Muscle of back (tissue), 11 donors: ENCODE results near the gene ANO10. TPM values are rescaled to one million over a fixed set of nuclear protein-coding genes. Genes with fewer than 3 reads are reported as not detected.
A peak's percentile ranks its signal among the peaks of the same experiment; 100 is the strongest.

Source experiments
- DNase-seq, 3 donors: peaks; one replicate each; pipeline versions ENCODE4 v3.0.0 to v3.0.0-alpha.2; 2013
- polyA plus RNA-seq, 10 donors: library from polyadenylated mRNA; unstranded; fragments of 120-200 nt; gene quantifications; one replicate each; pipeline ENCODE4 v1.2.1, GENCODE V29; 2013; ENCODE audit not compliant: insufficient read length in 10 of 10

The ANO10 gene
- polyA plus RNA-seq, 10 donors: 15.1 to 22.1 (median 17.9) TPM

GRCh38 chr3:43423639-43424038 lies 198.2 kb downstream of the ANO10 start:
- DNase-seq: no peak

DNA sequence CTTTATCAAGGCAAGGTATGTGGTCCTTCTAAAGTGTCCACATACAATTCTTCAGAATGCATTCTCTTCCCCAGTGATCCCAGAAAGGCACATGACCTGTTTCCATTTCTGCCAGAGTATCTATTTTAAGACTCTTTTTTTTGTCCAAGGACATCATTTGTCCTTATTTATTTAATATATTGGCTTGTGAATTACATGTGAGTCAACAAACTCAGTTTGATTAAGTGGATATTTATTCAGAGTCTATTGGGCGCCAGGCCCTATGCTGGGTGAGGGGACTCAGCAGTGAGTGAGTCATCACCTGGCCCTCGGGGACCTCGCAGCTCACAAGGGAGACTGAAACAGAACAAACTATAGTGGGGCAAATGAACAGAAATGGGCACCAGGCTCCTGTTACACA lies 198.7 kb downstream of the ANO10 start:
- no peak for DNase-seq

GRCh38 chr3:43418601-43419272 lies 203.1 kb downstream of the ANO10 start:
- peak in 1 of 3 donors; percentile 34 for DNase-seq

DNA sequence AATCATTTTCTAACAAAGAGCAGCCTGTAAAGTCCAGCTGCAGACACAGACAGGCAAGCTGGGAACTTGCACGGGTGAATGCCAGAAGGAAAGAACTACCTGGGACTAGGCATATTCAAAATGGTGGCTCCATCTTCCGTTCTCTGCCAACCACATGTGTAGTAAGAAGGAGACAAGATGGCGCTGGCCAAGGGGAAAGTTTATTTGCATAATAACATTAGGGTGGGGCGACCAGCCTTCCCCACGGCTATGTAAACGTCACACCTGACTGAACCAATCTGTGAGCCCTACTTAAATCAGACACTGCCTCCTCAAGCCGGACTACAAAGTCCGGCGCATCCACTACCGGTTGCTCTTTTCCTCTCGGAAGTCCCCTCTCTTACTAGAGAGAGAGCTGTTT lies 204.7 kb downstream of the ANO10 start:
- no peak for DNase-seq

GRCh38 chr3:43415088-43415487 lies 206.7 kb downstream of the ANO10 start:
- DNase-seq: no peak

- DNase-seq: no peak
Observed at GRCh38 chr3:43413676-43414368, 208.0 kb downstream of the ANO10 start.

DNA sequence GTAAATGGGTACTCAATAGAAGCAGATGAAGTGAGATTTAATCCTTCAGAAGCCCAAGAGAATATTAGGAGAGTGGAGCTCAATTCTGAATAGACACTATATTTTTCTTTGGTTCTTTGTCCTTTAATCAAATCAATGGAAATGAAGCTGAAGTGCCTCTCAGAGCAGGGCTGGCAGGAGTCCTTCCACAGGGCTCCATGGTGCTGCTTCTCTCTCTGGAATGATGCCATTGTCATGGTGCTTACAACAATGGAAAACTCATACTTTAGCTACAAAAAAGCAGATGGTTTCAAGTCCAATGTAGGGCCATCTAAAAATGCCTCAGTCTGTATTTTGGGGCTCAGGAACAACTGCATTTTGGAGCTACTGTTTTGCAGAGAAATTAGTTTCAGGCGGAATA lies 210.4 kb downstream of the ANO10 start:
- DNase-seq: no peak

DNA sequence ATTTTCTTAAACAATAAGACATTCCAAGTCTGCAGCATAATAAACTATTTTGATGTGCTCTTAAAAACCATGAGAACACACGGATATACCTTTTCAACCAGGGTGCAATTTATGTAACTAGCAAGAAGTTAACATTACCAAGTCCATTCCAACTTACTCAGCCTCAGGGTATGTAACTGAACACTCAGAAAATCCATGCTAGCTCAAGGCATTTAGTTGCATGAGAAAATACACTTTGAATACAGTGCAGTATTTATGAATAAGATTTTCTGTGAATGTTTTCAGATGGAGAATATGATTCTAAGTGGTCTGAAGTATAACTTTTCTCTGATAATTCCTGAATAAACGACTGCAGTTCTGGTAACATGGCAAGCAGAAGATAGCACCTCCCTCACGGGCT lies 211.2 kb downstream of the ANO10 start:
- DNase-seq: no peak

- DNase-seq: no peak
Observed at GRCh38 chr3:43409506-43409905, 212.3 kb downstream of the ANO10 start.

DNA sequence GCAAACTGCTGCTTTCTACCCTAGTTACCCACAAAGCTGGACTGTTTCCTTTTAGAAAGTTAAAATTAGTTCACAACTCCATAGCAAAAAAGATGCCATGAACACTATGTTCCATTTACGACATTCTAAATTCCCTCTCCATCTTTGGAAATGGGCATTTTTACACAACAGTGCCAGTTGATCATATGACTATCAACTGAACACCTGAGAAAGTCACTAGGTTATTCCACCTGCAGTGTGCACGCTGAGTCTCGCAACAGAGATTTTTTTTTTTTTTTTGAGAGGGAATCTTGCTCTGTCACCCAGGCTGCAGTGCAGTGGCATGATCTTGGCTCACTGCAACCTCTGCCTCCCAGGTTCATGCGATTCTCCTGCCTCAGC lies 215.2 kb downstream of the ANO10 start:
- DNase-seq: no peak

DNA sequence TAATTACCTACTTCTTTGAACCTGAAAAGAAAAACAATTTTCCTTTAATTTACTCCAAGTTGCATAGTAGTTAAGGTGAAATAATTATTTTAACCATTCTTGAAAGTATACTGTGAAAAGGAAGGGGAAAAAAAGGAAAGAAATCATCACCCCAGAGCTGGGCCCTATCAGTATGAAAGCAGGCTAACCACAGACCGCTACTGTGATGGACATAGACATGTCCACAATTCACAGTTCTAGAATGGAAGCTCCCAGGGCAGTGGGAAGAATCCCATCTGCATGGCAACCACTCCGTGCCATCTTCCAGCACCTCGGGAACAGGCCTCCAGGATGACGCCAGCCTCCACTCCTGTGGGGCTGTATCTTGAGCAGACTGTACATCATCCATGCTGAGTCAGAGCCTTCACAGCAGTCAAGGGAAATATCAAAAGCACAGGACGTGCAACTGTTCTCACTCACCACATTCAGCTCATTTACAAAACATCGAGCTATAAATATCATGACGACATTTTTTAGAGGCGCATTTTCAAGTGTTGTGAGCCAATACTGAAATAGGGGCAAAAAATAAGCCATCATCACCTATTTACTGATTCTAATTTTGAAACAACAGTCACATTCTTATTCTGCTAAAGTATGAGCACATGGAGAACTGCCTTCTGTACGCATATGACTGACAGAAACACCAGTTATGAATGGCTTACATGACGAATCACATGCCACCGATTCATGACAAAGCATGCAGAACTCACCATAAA lies 215.7 kb downstream of the ANO10 start:
- peak in 1 of 3 donors; percentile 50 for DNase-seq

DNA sequence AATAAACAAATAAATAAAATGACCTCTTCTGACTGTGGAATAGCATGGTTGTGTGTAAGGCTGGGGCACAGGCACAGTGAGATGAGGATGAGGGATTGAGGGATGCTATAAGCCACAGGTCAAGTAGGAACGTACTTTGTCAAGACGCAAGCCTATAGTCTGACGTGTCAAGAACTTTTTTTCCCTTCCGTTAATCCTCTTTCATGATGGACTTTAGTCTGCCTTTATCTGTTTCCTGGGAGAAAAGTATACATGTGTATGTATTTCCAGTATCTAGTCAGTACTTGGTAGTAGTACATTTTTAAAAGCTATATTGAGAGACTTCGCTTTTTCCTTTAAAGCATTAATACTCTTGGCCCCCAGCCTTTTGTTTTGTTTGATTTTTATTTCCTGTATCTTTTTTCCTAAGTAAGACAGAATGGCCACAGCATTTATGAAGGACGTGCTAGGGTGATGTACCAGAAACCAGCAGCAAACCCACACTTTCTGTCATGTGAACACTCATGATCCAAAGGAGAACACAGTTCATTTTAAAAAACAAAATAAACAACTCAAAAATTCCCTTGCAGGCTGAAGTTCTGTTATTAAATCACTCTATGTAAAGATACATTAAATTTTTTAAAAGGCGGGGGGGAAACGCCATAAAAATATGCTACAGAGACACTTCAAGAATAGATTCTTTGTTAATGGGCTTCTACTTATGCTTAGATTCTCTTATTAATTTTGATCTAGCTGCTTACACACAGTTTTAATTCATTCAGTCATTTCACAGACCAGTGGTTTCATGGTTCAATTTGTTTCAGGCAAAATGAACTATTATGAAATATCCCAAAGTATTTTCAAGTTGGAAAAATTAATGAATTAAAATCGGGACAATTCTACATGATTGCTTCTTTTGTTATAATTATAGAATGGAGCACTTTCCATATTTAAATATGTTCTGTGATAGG lies 220.8 kb downstream of the ANO10 start:
- DNase-seq: no peak

GRCh38 chr3:43400167-43400566 lies 221.6 kb downstream of the ANO10 start:
- peak in 1 of 3 donors; percentile 42 for DNase-seq

GRCh38 chr3:43399034-43399433 lies 222.8 kb downstream of the ANO10 start:
- DNase-seq: no peak

- peak in 2 of 3 donors; percentile 40 to 76 for DNase-seq
Observed at GRCh38 chr3:43394041-43394554, 227.7 kb downstream of the ANO10 start.

DNA sequence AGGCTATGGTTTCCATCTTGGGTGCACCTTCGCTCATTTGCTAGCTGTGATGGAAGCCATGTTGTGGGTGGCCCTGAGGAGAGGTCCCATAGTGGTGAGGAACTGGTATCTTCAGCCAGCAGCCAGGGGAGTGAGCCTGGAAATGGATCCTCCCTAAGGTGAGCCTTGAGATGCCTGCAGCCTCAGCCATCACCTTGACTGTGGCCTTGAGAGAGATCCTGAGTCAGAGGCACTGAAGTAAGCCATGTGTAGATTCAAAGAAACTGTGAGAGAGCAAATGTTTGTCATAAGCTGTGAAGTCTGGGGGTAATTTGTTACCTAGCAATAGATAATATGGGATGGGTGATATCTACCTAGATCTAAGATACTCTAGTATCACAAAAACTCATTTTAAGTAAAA lies 230.2 kb downstream of the ANO10 start:
- no peak for DNase-seq

DNA sequence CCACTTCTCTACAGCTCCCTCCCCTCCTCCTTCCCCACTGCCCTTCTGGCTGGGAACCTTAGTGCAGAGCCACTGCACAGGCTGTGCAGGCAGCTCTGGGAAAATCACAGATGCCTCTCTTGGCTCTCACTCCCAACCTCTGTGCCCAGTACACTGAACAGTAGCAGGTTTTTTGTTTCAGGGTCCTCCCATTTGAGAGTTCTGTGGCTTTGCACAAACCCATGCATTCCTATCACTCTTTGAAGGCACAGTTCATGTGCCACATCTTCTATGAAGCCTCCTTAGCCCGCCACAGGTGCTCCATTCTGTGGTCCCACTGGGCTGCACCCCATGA lies 231.6 kb downstream of the ANO10 start:
- DNase-seq: peak in 1 of 3 donors; percentile 38

GRCh38 chr3:43389388-43390254 lies 232.2 kb downstream of the ANO10 start:
- peak in 2 of 3 donors; percentile 35 to 55 for DNase-seq

- DNase-seq: no peak
Observed at GRCh38 chr3:43388915-43389314, 232.9 kb downstream of the ANO10 start.

GRCh38 chr3:43388175-43388574 lies 233.6 kb downstream of the ANO10 start:
- DNase-seq: no peak

GRCh38 chr3:43379343-43379742 lies 242.5 kb downstream of the ANO10 start:
- peak in 2 of 3 donors; percentile 36 to 55 for DNase-seq
